WTC11 (cell line): Measurements from ENCODE around the gene BMPER.

ENCODE experiments used
- AR ChIP-seq: fragments of 250-450 bp; sonication (Bioruptor Pico); IDR thresholded peaks from 2 replicates; pipeline ENCODE4 v1.9.0; 2021; ENCODE audit warnings: mild to moderate bottlenecking
- CTCF ChIP-seq: fragments of 200-600 bp; IDR thresholded peaks from 2 replicates; pipeline ENCODE4 v1.8.0; 2022; ENCODE audit warnings: antibody characterized with exemption
- ELF4 ChIP-seq: sonication (generic); formaldehyde crosslinking; IDR thresholded peaks from 2 replicates; pipeline ENCODE4 v1.8.1; 2022; ENCODE audit warnings: low read depth, mild to moderate bottlenecking, moderate library complexity, missing genetic modification reagents
- HMGA2 ChIP-seq: fragments of 250-450 bp; sonication (Bioruptor Pico); IDR thresholded peaks from 2 replicates; pipeline ENCODE4 v1.4.0; 2021; ENCODE audit warnings: mild to moderate bottlenecking, moderate library complexity
- MAX ChIP-seq: sonication (generic); formaldehyde crosslinking; IDR thresholded peaks from 2 replicates; pipeline ENCODE4 v1.8.0; 2022; ENCODE audit warnings: mild to moderate bottlenecking, missing genetic modification reagents
- NR3C1 ChIP-seq: sonication (generic); formaldehyde crosslinking; conservative IDR thresholded peaks from 2 replicates; pipeline ENCODE4 v1.8.1; 2023; ENCODE audit warnings: low read depth, mild to moderate bottlenecking, missing genetic modification reagents
- PRRX2 ChIP-seq: fragments of 250-450 bp; sonication (Bioruptor Pico); IDR thresholded peaks from 2 replicates; pipeline ENCODE4 v1.8.0; 2021; ENCODE audit warnings: mild to moderate bottlenecking
- RELA ChIP-seq: sonication (generic); formaldehyde crosslinking; IDR thresholded peaks from 2 replicates; pipeline ENCODE4 v1.8.1; 2022; ENCODE audit warnings: missing genetic modification reagents, mild to moderate bottlenecking, borderline replicate concordance

DNA sequence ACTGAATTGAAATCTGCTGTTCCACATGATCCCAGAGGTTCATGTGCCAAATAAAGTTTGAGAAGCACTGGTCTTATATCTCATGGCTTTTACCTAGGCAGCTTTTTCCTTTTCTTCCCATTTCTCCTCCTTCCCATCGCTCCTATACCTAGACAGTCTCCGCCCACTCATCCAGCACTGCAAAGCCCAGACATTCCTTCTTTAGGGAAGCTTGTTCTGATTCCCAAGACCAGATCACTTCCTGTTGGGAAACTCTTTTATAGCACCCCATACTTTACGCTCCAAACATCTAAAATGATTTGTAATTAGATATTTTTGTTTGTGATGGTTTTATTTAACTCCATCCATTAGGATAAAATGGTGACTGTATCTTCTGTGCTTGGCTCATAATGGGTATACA is 75.9 kb downstream of the BMPER start:
- no peak for TF ChIP-seq CTCF
- TF ChIP-seq RELA (CRISPR knock-in tag) = no peak
- TF ChIP-seq NR3C1 = no peak
- TF ChIP-seq ELF4 = no peak
- TF ChIP-seq PRRX2 (CRISPR knock-in tag) = no peak
- TF ChIP-seq MAX (CRISPR knock-in tag) = no peak
- no peak for TF ChIP-seq AR
- TF ChIP-seq HMGA2 (CRISPR knock-in tag) = no peak
